ENCODE data around the gene CENATAC. TPM values are rescaled to one million over a fixed set of nuclear protein-coding genes. Genes with fewer than 3 reads are reported as not detected.
A peak's percentile ranks its signal among the peaks of the same experiment; 100 is the strongest.
"Not testable (repeated sequence)": the region's sequence is repeated elsewhere in the genome, so short reads cannot be mapped to it uniquely, and the experiment has no call there.

The CENATAC gene
- polyA plus RNA-seq, 6 donors from 2014 or later: 9.5 to 21.7 (median 12.3) TPM

DNA sequence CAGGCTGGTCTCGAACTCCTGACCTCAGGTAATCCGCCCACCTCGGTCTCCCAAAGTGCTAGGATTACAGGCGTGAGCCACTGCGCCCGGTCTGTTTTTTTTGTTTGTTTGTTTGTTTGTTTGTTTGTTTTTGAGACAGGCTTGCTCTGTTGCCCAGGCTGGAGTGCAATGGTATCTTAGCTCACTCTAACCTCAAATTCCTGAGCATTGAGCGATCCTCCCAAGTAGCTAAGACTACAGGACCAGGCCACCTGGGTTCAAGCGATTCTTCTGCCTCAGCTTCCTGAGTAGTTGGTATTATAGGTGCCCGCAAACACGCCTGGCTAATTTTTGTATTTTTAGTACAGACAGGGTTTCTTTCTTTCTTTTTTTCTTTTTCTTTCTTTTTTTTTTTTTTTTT lies 35.5 kb downstream of the CENATAC start:
- H3K4me1 Mint-ChIP-seq: peaks cover 9 to 18% (median 16%) of the 10 kb centered on the region in 3 donors
- H3K9me3 Mint-ChIP-seq, H3K4me3 Mint-ChIP-seq: not testable (repeated sequence)

GRCh38 chr11:119034813-119035212 lies 36.9 kb downstream of the CENATAC start:
- no peak for ATAC-seq (ENCODE audit: low read depth in 2 of 2)
- Mint-ChIP-seq H3K4me3 (no peak overlapping the region), H3K9me3 (no peaks in the 10 kb centered on the region), H3K36me3 (no peaks in the 10 kb centered on the region), H3K27ac (no peak overlapping the region), H3K4me1 (peaks cover 8 to 17% (median 12%) of the 10 kb centered on the region in 3 donors), H3K27me3 (no peaks in the 10 kb centered on the region)
- DNase-seq: no peak

More for the DNA sequence above, 35.5 kb downstream of the CENATAC start:
- not testable (repeated sequence) for ATAC-seq (ENCODE audit: low read depth in 2 of 2); H3K36me3 Mint-ChIP-seq; DNase-seq; H3K27ac Mint-ChIP-seq; H3K27me3 Mint-ChIP-seq

DNA sequence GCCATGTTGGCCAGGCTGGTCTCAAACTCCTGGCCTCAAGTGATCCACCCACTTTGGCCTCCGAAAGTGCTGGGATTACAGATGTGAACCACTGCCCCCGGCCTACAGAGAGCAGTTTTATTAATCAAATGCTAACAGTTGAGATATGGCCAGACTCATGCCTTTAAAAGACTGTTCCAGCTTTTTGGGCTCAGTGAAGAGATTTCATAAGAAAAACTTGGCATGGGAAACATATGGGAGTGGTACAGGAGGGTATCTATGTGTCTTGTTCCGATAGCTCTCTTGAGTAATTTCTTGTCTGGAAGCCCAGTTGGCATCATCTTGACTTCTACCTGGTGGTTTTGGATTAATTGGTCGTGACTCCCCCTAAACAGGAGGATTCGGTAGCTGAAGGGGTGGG lies 40.9 kb downstream of the CENATAC start:
- ATAC-seq (ENCODE audit: low read depth in 2 of 2) (no peak), DNase-seq (no peak)
- H3K4me1 Mint-ChIP-seq: peaks cover 7 to 13% (median 12%) of the 10 kb centered on the region in 3 donors
- H3K27ac Mint-ChIP-seq: peak overlapping the region in 1 of 6 donors; percentile 75
- H3K27me3 Mint-ChIP-seq: no peaks in the 10 kb centered on the region
- peak overlapping the region in 1 of 8 donors; percentile 1 for H3K4me3 Mint-ChIP-seq
- no peaks in the 10 kb centered on the region for H3K9me3 Mint-ChIP-seq
- H3K36me3 Mint-ChIP-seq: no peaks in the 10 kb centered on the region

GRCh38 chr11:119039471-119039870 lies 41.5 kb downstream of the CENATAC start:
- Mint-ChIP-seq H3K4me1 (peaks cover 7 to 13% (median 12%) of the 10 kb centered on the region in 3 donors), H3K4me3 (peak overlapping the region in 4 of 8 donors; percentile 1 to 50 (median 26)), H3K27ac (peak overlapping the region in 2 of 6 donors; percentile 41 to 83)
- ATAC-seq (ENCODE audit: low read depth in 2 of 2): peak in 1 of 2 donors; percentile 21
- not testable (repeated sequence) for H3K27me3 Mint-ChIP-seq, DNase-seq, H3K36me3 Mint-ChIP-seq, H3K9me3 Mint-ChIP-seq

DNA sequence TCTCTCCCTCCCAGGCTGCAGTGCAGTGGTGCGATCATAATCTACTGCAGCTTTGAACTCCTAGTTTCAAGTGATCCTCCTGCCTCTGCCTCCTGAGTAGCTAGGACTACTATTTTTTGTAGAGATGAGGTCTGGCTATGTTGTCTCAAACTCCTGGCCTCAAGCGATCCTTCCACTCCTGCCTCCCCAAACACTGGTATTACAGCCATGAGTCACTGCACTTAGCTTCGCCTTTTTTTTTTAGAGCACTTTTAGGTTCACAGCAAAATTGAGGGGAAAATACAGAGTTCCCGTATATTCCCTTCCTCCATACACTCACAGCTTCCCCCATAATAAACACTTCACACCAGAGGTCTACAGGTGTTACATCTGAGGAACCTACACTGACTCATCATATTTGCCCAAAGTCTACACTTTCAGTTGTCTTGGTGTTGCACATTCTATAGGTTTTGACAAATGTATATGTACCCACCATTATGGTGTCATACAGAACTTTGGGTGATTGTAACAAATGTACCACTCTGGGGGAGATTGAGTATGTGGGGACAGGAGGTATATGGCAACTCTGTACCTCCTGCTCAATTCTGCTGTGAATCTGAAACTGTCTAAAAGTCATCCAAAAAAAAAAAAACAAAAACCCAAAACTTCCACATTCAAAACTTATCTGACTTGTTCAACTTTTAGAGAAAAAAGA lies 44.0 kb downstream of the CENATAC start:
- peak overlapping the region in 2 of 6 donors; percentile 44 to 72 for H3K27ac Mint-ChIP-seq
- ATAC-seq (ENCODE audit: low read depth in 2 of 2): no peak

GRCh38 chr11:119042927-119043326 lies 45.0 kb downstream of the CENATAC start:
- H3K27me3 Mint-ChIP-seq: no peaks in the 10 kb centered on the region
- ATAC-seq (ENCODE audit: low read depth in 2 of 2): no peak
- peaks cover 0 to 12% of the 10 kb centered on the region in 2 donors for H3K36me3 Mint-ChIP-seq
- H3K4me1 Mint-ChIP-seq: peaks cover 7 to 13% (median 12%) of the 10 kb centered on the region in 3 donors
- no peak for DNase-seq
- H3K9me3 Mint-ChIP-seq: no peaks in the 10 kb centered on the region
- H3K4me3 Mint-ChIP-seq: no peak overlapping the region
- no peak overlapping the region for H3K27ac Mint-ChIP-seq

More for the DNA sequence above, 44.0 kb downstream of the CENATAC start:
- H3K4me1 Mint-ChIP-seq: peaks cover 7 to 13% (median 12%) of the 10 kb centered on the region in 3 donors
- no peaks in the 10 kb centered on the region for H3K9me3 Mint-ChIP-seq
- DNase-seq: no peak
- peaks cover 0 to 6% of the 10 kb centered on the region in 2 donors for H3K36me3 Mint-ChIP-seq
- no peaks in the 10 kb centered on the region for H3K27me3 Mint-ChIP-seq
- no peak overlapping the region for H3K4me3 Mint-ChIP-seq

GRCh38 chr11:119044708-119045107 lies 46.8 kb downstream of the CENATAC start:
- Mint-ChIP-seq H3K36me3 (peaks cover 0 to 27% of the 10 kb centered on the region in 2 donors), H3K4me1 (peaks cover 0 to 4% (median 2%) of the 10 kb centered on the region in 3 donors), H3K9me3 (no peaks in the 10 kb centered on the region), H3K27me3 (no peaks in the 10 kb centered on the region), H3K4me3 (no peak overlapping the region), H3K27ac (peak overlapping the region in 1 of 6 donors; percentile 76)
- no peak for ATAC-seq (ENCODE audit: low read depth in 2 of 2)
- DNase-seq: no peak

- DNase-seq (no peak), ATAC-seq (ENCODE audit: low read depth in 2 of 2) (no peak)
- peaks cover 0 to 30% of the 10 kb centered on the region in 2 donors for H3K36me3 Mint-ChIP-seq
- no peaks in the 10 kb centered on the region for H3K9me3 Mint-ChIP-seq
- no peak overlapping the region for H3K4me3 Mint-ChIP-seq
- no peak overlapping the region for H3K27ac Mint-ChIP-seq
- H3K4me1 Mint-ChIP-seq: peaks cover 0 to 8% (median 4%) of the 10 kb centered on the region in 3 donors
- no peaks in the 10 kb centered on the region for H3K27me3 Mint-ChIP-seq
These were observed 48.6 kb downstream of the CENATAC start for GRCh38 chr11:119046489-119046888.

- no peak overlapping the region for H3K4me3 Mint-ChIP-seq
- no peak for ATAC-seq (ENCODE audit: low read depth in 2 of 2)
- no peaks in the 10 kb centered on the region for H3K27me3 Mint-ChIP-seq
- DNase-seq: no peak
- H3K36me3 Mint-ChIP-seq: peaks cover 0 to 33% of the 10 kb centered on the region in 2 donors
- H3K27ac Mint-ChIP-seq: no peak overlapping the region
- peaks cover 4 to 15% (median 8%) of the 10 kb centered on the region in 3 donors for H3K4me1 Mint-ChIP-seq
- H3K9me3 Mint-ChIP-seq: no peaks in the 10 kb centered on the region
These were observed 49.3 kb downstream of the CENATAC start for GRCh38 chr11:119047205-119047604.

DNA sequence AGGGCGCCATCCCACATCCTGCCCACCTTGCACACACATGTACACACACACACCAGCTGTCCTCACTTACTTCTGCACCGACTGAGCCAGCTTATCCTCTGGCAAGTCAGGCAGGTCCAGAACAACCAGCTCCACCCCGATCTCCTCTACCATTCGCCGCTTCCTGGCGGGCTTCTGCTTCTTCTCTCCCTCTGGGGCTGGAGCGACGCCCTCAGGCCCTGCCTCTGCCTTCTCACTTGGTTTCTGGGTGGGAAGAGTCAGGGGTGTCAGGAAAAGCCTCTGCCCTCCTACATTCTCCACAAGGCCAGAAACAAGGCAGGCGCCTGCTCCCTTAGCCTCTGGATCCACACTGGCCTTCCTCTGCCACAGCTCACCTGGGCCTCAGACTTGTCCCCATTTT lies 50.7 kb downstream of the CENATAC start:
- Mint-ChIP-seq H3K9me3 (no peaks in the 10 kb centered on the region), H3K27ac (peak overlapping the region in 2 of 6 donors; percentile 29 to 57), H3K27me3 (no peaks in the 10 kb centered on the region), H3K4me3 (no peak overlapping the region), H3K36me3 (peaks cover 0 to 48% of the 10 kb centered on the region in 2 donors), H3K4me1 (peaks cover 11 to 21% (median 20%) of the 10 kb centered on the region in 3 donors)
- DNase-seq: no peak
- ATAC-seq (ENCODE audit: low read depth in 2 of 2): no peak

- no peaks in the 10 kb centered on the region for H3K9me3 Mint-ChIP-seq
- ATAC-seq (ENCODE audit: low read depth in 2 of 2) (no peak), DNase-seq (no peak)
- no peaks in the 10 kb centered on the region for H3K27me3 Mint-ChIP-seq
- peak overlapping the region in 1 of 6 donors; percentile 57 for H3K27ac Mint-ChIP-seq
- peaks cover 11 to 23% (median 21%) of the 10 kb centered on the region in 3 donors for H3K4me1 Mint-ChIP-seq
- H3K4me3 Mint-ChIP-seq: no peak overlapping the region
- peaks cover 0 to 51% of the 10 kb centered on the region in 2 donors for H3K36me3 Mint-ChIP-seq
These were observed 51.1 kb downstream of the CENATAC start for GRCh38 chr11:119049081-119049480.

DNA sequence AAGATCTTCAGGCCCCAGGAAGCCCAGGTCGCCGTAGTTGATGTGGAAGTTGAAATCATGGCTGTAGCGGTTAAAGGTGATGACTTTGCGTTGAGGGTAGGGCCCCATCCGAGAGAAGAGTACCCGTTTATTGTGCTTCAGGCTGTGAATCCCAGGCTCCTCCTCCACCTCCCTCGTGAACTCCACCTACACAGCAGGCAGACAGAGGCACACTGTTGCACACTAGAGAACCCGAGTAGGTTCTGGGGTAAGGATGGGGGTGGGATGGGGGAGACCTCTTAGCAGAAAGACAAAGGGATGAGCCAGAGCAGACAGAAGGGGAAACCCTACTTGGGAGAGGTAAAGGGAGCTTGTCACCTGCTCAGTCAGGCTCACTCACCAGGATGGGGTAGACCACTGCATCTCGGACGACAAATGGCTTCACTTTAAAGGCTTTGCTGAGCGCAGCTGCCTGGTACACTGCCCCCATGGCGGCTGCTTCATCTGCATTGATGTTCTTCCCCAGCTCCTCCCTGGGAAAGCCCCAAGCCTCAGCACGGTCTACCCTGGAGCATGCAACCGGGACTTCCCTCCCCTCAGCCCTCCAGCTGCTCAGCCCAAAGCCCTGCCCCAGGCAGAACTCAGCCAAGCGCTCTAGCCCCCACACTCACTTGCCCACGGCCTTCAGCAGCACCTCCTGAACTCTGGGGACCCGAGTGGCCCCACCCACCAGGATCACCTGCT lies 53.7 kb downstream of the CENATAC start:
- peak overlapping the region in 4 of 6 donors; percentile 44 to 92 (median 60) for H3K27ac Mint-ChIP-seq
- ATAC-seq (ENCODE audit: low read depth in 2 of 2) (peak; percentile 66 to 74), DNase-seq (peak; percentile 39)
- H3K4me1 Mint-ChIP-seq: peaks cover 23 to 43% (median 34%) of the 10 kb centered on the region in 3 donors
- H3K9me3 Mint-ChIP-seq: no peaks in the 10 kb centered on the region
- peak overlapping the region in 4 of 8 donors; percentile 38 to 78 (median 58) for H3K4me3 Mint-ChIP-seq
- no peaks in the 10 kb centered on the region for H3K27me3 Mint-ChIP-seq
- H3K36me3 Mint-ChIP-seq: peaks cover 0 to 45% of the 10 kb centered on the region in 2 donors

DNA sequence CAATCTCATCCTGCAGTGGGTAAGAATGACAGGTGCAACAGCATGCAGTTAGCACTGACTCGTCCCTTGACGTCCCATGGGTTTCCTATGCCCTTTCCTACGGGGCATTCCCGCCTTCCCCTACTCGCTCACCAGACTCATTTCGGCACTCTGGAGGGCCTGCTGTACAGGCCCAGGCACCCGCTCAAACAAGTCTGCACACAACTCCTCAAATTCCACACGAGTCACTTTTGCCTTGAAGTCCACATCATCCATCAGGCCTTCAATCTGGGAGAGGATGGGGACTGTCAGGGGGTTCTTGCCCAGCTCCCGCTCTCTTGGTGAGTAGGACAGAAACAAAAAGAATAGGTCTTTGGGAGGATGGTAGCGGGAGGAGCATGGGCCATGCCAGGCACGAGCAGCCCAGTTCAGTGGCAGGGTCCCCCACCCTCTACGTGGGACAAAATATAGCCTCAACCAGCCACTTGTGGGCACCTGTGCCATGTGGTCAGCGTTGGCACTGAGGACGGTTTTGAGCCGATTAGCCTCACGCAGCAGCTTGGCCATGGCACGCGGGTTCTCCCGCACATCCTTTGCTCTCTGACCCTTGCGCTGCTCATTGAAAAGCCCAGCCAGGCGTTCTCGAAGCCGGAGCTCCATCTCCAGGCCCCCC lies 54.4 kb downstream of the CENATAC start:
- no peak for ATAC-seq (ENCODE audit: low read depth in 2 of 2)
- peak overlapping the region in 4 of 6 donors; percentile 44 to 92 (median 60) for H3K27ac Mint-ChIP-seq
- DNase-seq: no peak
- peaks cover 0 to 43% of the 10 kb centered on the region in 2 donors for H3K36me3 Mint-ChIP-seq
- H3K4me1 Mint-ChIP-seq: peaks cover 30 to 45% (median 38%) of the 10 kb centered on the region in 3 donors
- H3K4me3 Mint-ChIP-seq: peak overlapping the region in 5 of 8 donors; percentile 19 to 69 (median 38)
- no peaks in the 10 kb centered on the region for H3K27me3 Mint-ChIP-seq
- no peaks in the 10 kb centered on the region for H3K9me3 Mint-ChIP-seq
